ENCODE measurements around the gene CLASP2.
"Not testable (repeated sequence)": the region's sequence is repeated elsewhere in the genome, so short reads cannot be mapped to it uniquely, and the experiment has no call there.

Gene CLASP2

DNA sequence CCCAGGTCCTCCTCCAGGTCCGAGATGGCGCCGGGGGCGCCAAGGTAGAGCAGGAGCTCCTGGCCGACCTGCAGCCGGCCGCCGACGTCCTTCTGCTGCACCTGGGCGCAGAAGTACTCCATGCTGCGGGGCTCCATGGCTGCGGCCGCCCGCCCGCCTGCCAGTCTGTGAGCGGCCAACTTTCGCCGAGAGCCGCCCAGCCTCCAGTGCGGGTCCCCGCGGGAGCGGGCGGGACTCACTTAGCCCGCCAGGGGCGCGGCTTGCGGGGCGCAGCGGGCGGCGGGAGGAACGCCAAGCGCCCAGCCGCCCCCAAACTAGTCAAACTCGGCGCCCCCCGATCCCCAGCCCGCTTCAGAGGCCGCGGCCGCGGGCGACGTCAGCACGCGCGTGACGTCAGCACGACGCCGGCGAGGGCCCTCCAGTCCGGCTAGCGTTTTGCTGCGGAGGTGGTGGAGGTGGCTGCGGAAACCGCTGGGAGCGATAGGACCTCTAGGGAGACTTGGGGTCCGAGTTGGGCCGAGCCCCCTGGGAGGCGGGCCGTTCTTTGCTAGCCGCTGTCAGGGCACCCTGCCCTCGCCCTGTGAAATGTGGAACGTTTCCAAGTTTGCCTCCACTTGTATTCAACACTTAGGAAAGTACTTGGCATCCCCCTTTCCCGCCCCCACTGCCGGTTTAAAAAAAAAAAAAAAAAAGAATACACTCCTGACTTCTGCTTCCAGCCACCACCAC, at the start of gene CLASP2:
TSS of gene CLASP2 (minus strand) at position 389 of the 729 bp plus-strand sequence. CDS start at position 137, 252 bp downstream.
- ChIA-PET CTCF (interaction anchor here (0.7 to 2.1 kb wide), 8 partner anchors 37 to 346 kb away, joined by 3 to 8 read pairs (median 4); no protein-coding TSS in a partner anchor), POLR2A (no interaction called here)
- H3K4me3 ChIP-seq (ENCODE audit: low read depth, low read length): peak within 1 kb of the TSS; percentile 80
- TF ChIP-seq, protein P1, sequence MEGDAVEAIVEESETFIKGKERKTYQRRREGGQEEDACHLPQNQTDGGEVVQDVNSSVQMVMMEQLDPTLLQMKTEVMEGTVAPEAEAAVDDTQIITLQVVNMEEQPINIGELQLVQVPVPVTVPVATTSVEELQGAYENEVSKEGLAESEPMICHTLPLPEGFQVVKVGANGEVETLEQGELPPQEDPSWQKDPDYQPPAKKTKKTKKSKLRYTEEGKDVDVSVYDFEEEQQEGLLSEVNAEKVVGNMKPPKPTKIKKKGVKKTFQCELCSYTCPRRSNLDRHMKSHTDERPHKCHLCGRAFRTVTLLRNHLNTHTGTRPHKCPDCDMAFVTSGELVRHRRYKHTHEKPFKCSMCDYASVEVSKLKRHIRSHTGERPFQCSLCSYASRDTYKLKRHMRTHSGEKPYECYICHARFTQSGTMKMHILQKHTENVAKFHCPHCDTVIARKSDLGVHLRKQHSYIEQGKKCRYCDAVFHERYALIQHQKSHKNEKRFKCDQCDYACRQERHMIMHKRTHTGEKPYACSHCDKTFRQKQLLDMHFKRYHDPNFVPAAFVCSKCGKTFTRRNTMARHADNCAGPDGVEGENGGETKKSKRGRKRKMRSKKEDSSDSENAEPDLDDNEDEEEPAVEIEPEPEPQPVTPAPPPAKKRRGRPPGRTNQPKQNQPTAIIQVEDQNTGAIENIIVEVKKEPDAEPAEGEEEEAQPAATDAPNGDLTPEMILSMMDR (IDR thresholded peaks at IDR 0.05; ENCODE audit: insufficient read depth, low read length, missing control alignments): no peak
- DNase-seq (ENCODE audit: low read depth, low spot score): no peak

DNA sequence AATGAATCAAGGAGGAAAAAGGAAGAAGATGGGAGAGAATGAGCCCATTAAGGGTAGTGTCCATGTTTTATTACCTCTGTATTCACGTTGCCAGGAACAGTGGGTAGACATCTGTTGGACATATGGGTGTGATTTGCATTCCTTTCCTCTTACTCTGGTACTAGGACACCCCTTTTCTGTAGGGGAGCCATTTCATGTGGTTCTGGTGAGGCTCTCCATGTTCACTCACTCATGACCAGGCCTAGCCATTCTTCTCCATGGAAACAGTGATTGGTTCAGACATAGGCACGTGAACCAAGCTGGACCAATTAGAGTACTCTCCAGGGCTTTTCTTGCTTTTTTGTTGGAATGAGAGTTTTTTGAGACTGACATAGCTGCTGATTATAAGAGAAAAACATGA, 40.8 kb upstream of the CLASP2 start:
- no peak for DNase-seq (ENCODE audit: low read depth, low spot score)
- H3K4me3 ChIP-seq (ENCODE audit: low read depth, low read length): no peak overlapping the region
- CTCF ChIA-PET: interaction anchor here (1.0 to 2.0 kb wide), 4 partner anchors 13 to 28 kb away, joined by 3 to 12 read pairs (median 4); no protein-coding TSS in a partner anchor
- POLR2A ChIA-PET: no interaction called here
- TF ChIP-seq, protein P1 (IDR thresholded peaks at IDR 0.05; ENCODE audit: insufficient read depth, low read length, missing control alignments): no peak

DNA sequence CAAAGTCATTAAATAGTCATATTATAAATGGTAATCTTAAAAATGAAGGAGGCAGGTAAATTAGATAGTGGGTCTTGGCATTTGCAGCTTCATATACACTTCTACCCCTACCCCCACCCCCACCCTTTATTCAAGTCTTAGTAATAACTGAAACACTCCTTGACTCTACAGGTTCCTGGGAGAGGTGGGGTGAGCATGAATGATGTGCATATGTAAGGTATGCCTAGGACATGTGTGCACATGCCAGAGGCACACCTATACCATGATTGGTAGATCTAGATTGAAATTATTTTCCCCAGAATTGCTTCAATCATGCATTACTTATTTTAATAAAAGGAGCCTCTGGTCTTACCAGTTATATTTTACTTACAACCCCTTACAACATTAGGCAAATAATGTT, 40.2 kb upstream of the CLASP2 start:
- DNase-seq (ENCODE audit: low read depth, low spot score): no peak
- ChIA-PET POLR2A (no interaction called here), CTCF (no interaction called here)
- TF ChIP-seq, protein P1 (IDR thresholded peaks at IDR 0.05; ENCODE audit: insufficient read depth, low read length, missing control alignments): no peak
- no peak overlapping the region for H3K4me3 ChIP-seq (ENCODE audit: low read depth, low read length)

DNA sequence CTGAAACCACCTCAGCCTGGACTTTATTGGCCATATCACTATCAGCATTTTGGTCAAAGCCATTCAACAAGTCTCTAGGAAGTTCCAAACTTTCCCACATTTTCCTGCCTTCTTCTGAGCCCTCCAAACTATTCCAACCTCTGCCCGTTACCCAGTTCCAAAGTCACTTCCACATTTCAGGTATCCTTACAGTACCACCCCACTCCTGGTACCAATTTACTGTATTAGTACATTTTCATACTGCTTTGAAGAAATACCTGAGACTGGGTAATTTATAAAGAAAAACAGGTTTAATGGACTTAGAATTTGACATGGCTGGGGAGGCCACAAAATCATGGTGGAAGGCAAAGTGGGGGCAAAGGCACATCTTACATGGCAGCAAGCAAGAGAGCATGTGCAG, 36.3 kb upstream of the CLASP2 start:
- H3K4me3 ChIP-seq (ENCODE audit: low read depth, low read length); POLR2A ChIA-PET; DNase-seq (ENCODE audit: low read depth, low spot score); CTCF ChIA-PET: not testable (repeated sequence)

DNA sequence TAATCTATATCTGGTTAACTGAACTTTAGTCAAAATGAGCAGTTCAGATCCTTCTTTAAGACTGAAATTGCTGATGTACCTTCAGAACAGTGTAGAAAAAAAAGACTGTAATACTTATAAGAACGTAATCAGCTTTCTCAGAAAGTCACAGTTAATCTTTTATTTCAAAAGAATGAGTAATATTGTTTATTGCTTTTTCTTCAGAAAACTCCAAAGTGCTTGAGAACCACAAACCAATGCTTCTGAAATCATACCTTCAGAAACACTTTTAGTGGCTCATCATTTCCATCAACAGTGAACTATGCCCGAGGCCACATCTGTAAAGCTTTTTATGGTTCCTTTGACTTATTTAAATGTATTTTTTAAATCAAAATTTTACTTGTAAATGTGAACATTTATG, 33.3 kb upstream of the CLASP2 start:
- ChIA-PET POLR2A (no interaction called here), CTCF (interaction anchor here (1.3 to 1.5 kb wide), 3 partner anchors 25 to 36 kb away, joined by 4 read pairs; no protein-coding TSS in a partner anchor)

DNA sequence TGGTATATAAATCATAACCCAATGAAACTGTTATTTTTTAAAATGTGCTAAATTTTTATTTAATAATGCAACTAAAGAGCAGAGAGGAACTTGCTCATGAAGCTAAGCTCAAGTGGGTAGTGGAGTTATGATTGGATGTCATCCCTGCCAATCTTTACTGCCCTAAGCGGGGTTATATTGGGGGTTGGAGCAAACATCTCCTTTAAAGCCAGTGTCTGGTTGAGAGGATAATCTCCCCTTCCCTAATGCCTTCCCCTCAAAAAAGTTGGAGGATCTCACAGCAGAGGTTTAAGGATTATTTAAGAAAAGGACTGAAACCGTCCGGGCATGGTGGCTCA, 32.1 kb upstream of the CLASP2 start:
- no peak for DNase-seq (ENCODE audit: low read depth, low spot score)
- TF ChIP-seq, protein P1 (IDR thresholded peaks at IDR 0.05; ENCODE audit: insufficient read depth, low read length, missing control alignments): no peak
- no peak overlapping the region for H3K4me3 ChIP-seq (ENCODE audit: low read depth, low read length)
- POLR2A ChIA-PET: no interaction called here
- CTCF ChIA-PET: no interaction called here

More for the DNA sequence above, 33.3 kb upstream of the CLASP2 start:
- H3K4me3 ChIP-seq (ENCODE audit: low read depth, low read length): no peak overlapping the region
- TF ChIP-seq, protein P1 (IDR thresholded peaks at IDR 0.05; ENCODE audit: insufficient read depth, low read length, missing control alignments): no peak
- DNase-seq (ENCODE audit: low read depth, low spot score): no peak
